ENCODE results near the gene SLC35F4.

DNA sequence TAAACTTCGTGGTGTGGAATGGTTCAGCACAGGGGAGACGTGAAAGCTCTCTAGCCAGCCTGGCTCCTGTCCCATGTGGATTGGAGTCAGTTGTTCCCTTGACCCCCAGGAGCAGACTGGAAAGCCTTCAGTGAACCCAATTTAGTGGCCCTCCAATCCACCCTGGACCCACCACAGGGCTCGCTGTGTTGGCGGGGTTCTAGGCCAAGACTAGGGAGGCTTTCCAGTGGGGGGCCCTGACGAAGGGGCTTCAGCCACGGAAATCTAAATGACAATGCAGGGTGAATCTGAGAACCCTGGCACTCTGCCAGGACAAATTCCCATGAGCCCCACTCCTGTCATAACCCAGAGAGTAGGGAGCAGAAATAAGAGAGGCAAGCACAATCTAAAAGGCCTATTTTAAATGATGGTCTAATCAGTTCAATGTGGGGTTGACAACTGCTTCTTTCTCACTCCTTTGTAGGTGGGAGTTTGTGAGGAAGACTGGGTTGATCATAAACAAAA is 110.8 kb downstream of the SLC35F4 start:
- TF ChIP-seq, protein P1, sequence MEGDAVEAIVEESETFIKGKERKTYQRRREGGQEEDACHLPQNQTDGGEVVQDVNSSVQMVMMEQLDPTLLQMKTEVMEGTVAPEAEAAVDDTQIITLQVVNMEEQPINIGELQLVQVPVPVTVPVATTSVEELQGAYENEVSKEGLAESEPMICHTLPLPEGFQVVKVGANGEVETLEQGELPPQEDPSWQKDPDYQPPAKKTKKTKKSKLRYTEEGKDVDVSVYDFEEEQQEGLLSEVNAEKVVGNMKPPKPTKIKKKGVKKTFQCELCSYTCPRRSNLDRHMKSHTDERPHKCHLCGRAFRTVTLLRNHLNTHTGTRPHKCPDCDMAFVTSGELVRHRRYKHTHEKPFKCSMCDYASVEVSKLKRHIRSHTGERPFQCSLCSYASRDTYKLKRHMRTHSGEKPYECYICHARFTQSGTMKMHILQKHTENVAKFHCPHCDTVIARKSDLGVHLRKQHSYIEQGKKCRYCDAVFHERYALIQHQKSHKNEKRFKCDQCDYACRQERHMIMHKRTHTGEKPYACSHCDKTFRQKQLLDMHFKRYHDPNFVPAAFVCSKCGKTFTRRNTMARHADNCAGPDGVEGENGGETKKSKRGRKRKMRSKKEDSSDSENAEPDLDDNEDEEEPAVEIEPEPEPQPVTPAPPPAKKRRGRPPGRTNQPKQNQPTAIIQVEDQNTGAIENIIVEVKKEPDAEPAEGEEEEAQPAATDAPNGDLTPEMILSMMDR (IDR thresholded peaks at IDR 0.05): no peak
- no peak for TF ChIP-seq POLR2A (IDR thresholded peaks at IDR 0.05)
- TF ChIP-seq POLR2AphosphoS5 (IDR thresholded peaks at IDR 0.05; ENCODE audit: insufficient read depth in 1 of 2, low read depth in 1 of 2): no peak

Data from vagina (tissue), 2 donors.